T-helper 2 cell treated with Interferon-gamma antibody and Interleukin-4, amounts not matched to agents 5 μg/mL and 100 μg/mL, for 36 hours (primary cell): ENCODE data around the gene KLK1.

Source experiments
- DNase-seq: peaks from one replicate; pipeline ENCODE4 v3.0.0; 2021; ENCODE audit warnings: low spot score
- H3K27ac Mint-ChIP-seq: one replicate; pipeline ENCODE4 v1.8.0; 2021; ENCODE audit warnings: mild to moderate bottlenecking, mixed read lengths
- H3K27me3 Mint-ChIP-seq: one replicate; pipeline ENCODE4 v1.8.0; 2021; ENCODE audit warnings: low read depth, mixed read lengths
- H3K36me3 Mint-ChIP-seq: one replicate; pipeline ENCODE4 v1.8.0; 2021; ENCODE audit warnings: low read depth, mixed read lengths
- H3K4me1 Mint-ChIP-seq: one replicate; pipeline ENCODE4 v1.8.0; 2021; ENCODE audit warnings: low read depth, mixed read lengths
- H3K4me3 Mint-ChIP-seq: one replicate; pipeline ENCODE4 v1.8.0; 2022; ENCODE audit warnings: mild to moderate bottlenecking, moderate library complexity, mixed read lengths
- H3K9me3 Mint-ChIP-seq: one replicate; pipeline ENCODE4 v1.8.0; 2021; ENCODE audit warnings: mixed read lengths

KLK1 gene

GRCh38 chr19:50823389-50824042 lies at the start of gene KLK1:
Gene KLK1, minus strand, starts transcription at chr19:50823787. Its CDS starts 39 bp downstream, at chr19:50823748.
- peaks cover 26% of the 10 kb centered on the region for H3K27me3 Mint-ChIP-seq
- DNase-seq = no peak
- H3K4me1 Mint-ChIP-seq = peaks cover 17% of the 10 kb centered on the region
- no peaks in the 10 kb centered on the region for H3K9me3 Mint-ChIP-seq
- no peak within 1 kb of the TSS for H3K27ac Mint-ChIP-seq
- no peak within 1 kb of the TSS for H3K4me3 Mint-ChIP-seq
- no peaks in the 10 kb centered on the region for H3K36me3 Mint-ChIP-seq

GRCh38 chr19:50873056-50873455 lies 49.5 kb upstream of the KLK1 start, which contains the start of gene KLK2:
Gene KLK2, plus strand, starts transcription at chr19:50873439. Its CDS starts 35 bp downstream, at chr19:50873474.
- Mint-ChIP-seq H3K27me3 (peaks cover 16% of the 10 kb centered on the region), H3K9me3 (no peaks in the 10 kb centered on the region), H3K27ac (no peak within 1 kb of the TSS)

GRCh38 chr19:50870417-50871089 lies 47.0 kb upstream of the KLK1 start:
- H3K9me3 Mint-ChIP-seq = no peaks in the 10 kb centered on the region
- peaks cover 26% of the 10 kb centered on the region for H3K27me3 Mint-ChIP-seq
- H3K4me3 Mint-ChIP-seq = no peak overlapping the region
- no peak overlapping the region for H3K27ac Mint-ChIP-seq
- no peaks in the 10 kb centered on the region for H3K36me3 Mint-ChIP-seq
- H3K4me1 Mint-ChIP-seq = no peaks in the 10 kb centered on the region
- peak; percentile 5 for DNase-seq

More at GRCh38 chr19:50873056-50873455, 49.5 kb upstream of the KLK1 start, which contains the start of gene KLK2:
- Mint-ChIP-seq H3K36me3 (no peaks in the 10 kb centered on the region), H3K4me3 (no peak within 1 kb of the TSS), H3K4me1 (no peaks in the 10 kb centered on the region)
- DNase-seq = no peak

- Mint-ChIP-seq H3K4me1 (no peaks in the 10 kb centered on the region), H3K36me3 (no peaks in the 10 kb centered on the region), H3K9me3 (no peaks in the 10 kb centered on the region), H3K27ac (no peak overlapping the region), H3K4me3 (no peak overlapping the region), H3K27me3 (peaks cover 30% of the 10 kb centered on the region)
- no peak for DNase-seq
Measured at GRCh38 chr19:50869479-50869878, 45.9 kb upstream of the KLK1 start.

GRCh38 chr19:50861496-50862286 lies 38.1 kb upstream of the KLK1 start:
- no peak for DNase-seq
- H3K4me3 Mint-ChIP-seq = no peak overlapping the region
- H3K27ac Mint-ChIP-seq = no peak overlapping the region
- H3K36me3 Mint-ChIP-seq = no peaks in the 10 kb centered on the region
- H3K9me3 Mint-ChIP-seq = no peaks in the 10 kb centered on the region
- H3K27me3 Mint-ChIP-seq = peaks cover 19% of the 10 kb centered on the region
- no peaks in the 10 kb centered on the region for H3K4me1 Mint-ChIP-seq

GRCh38 chr19:50861010-50861409 lies 37.4 kb upstream of the KLK1 start:
- Mint-ChIP-seq H3K27ac (no peak overlapping the region), H3K4me3 (no peak overlapping the region), H3K36me3 (no peaks in the 10 kb centered on the region), H3K27me3 (peaks cover 14% of the 10 kb centered on the region), H3K9me3 (no peaks in the 10 kb centered on the region), H3K4me1 (no peaks in the 10 kb centered on the region)
- DNase-seq = no peak

- H3K36me3 Mint-ChIP-seq = no peaks in the 10 kb centered on the region
- no peaks in the 10 kb centered on the region for H3K9me3 Mint-ChIP-seq
- DNase-seq = no peak
- H3K4me1 Mint-ChIP-seq = no peaks in the 10 kb centered on the region
- H3K27me3 Mint-ChIP-seq = peaks cover 18% of the 10 kb centered on the region
- H3K27ac Mint-ChIP-seq = no peak overlapping the region
- H3K4me3 Mint-ChIP-seq = no peak overlapping the region
Measured at GRCh38 chr19:50859849-50860248, 36.3 kb upstream of the KLK1 start.

- Mint-ChIP-seq H3K27me3 (peaks cover 17% of the 10 kb centered on the region), H3K4me3 (no peak overlapping the region)
Measured at GRCh38 chr19:50858886-50859285, 35.3 kb upstream of the KLK1 start.

GRCh38 chr19:50857366-50857765 lies 33.8 kb upstream of the KLK1 start:
- no peak overlapping the region for H3K4me3 Mint-ChIP-seq
- H3K36me3 Mint-ChIP-seq = no peaks in the 10 kb centered on the region
- H3K27me3 Mint-ChIP-seq = peaks cover 17% of the 10 kb centered on the region
- no peaks in the 10 kb centered on the region for H3K9me3 Mint-ChIP-seq
- no peak overlapping the region for H3K27ac Mint-ChIP-seq
- H3K4me1 Mint-ChIP-seq = no peaks in the 10 kb centered on the region
- no peak for DNase-seq

More at GRCh38 chr19:50858886-50859285, 35.3 kb upstream of the KLK1 start:
- no peaks in the 10 kb centered on the region for H3K4me1 Mint-ChIP-seq
- no peak overlapping the region for H3K27ac Mint-ChIP-seq
- H3K9me3 Mint-ChIP-seq = no peaks in the 10 kb centered on the region
- no peaks in the 10 kb centered on the region for H3K36me3 Mint-ChIP-seq
- DNase-seq = no peak

- no peak for DNase-seq
- Mint-ChIP-seq H3K4me3 (no peak within 1 kb of the TSS), H3K36me3 (no peaks in the 10 kb centered on the region), H3K27ac (no peak within 1 kb of the TSS), H3K27me3 (peaks cover 15% of the 10 kb centered on the region), H3K9me3 (no peaks in the 10 kb centered on the region), H3K4me1 (no peaks in the 10 kb centered on the region)
Measured at GRCh38 chr19:50854636-50855410, 31.2 kb upstream of the KLK1 start, which contains the start of gene KLK3. Gene KLK3, plus strand, starts transcription at chr19:50854915. Its CDS starts 41 bp downstream, at chr19:50854956.

- DNase-seq = no peak
- Mint-ChIP-seq H3K36me3 (no peaks in the 10 kb centered on the region), H3K4me1 (no peaks in the 10 kb centered on the region), H3K9me3 (no peaks in the 10 kb centered on the region), H3K27me3 (peaks cover 8% of the 10 kb centered on the region), H3K4me3 (no peak overlapping the region), H3K27ac (no peak overlapping the region)
Measured at GRCh38 chr19:50851620-50852019, 28.0 kb upstream of the KLK1 start.

GRCh38 chr19:50850738-50851137 lies 27.2 kb upstream of the KLK1 start:
- no peak overlapping the region for H3K27ac Mint-ChIP-seq
- DNase-seq = no peak
- H3K9me3 Mint-ChIP-seq = no peaks in the 10 kb centered on the region
- no peaks in the 10 kb centered on the region for H3K36me3 Mint-ChIP-seq
- peaks cover 6% of the 10 kb centered on the region for H3K27me3 Mint-ChIP-seq
- no peak overlapping the region for H3K4me3 Mint-ChIP-seq
- no peaks in the 10 kb centered on the region for H3K4me1 Mint-ChIP-seq

- Mint-ChIP-seq H3K4me1 (no peaks in the 10 kb centered on the region), H3K9me3 (peaks cover 3% of the 10 kb centered on the region)
Measured at GRCh38 chr19:50844296-50844935, 20.8 kb upstream of the KLK1 start.

More at GRCh38 chr19:50844296-50844935, 20.8 kb upstream of the KLK1 start:
- DNase-seq = no peak
- no peak overlapping the region for H3K27ac Mint-ChIP-seq
- H3K27me3 Mint-ChIP-seq = peaks cover 4% of the 10 kb centered on the region
- H3K36me3 Mint-ChIP-seq = no peaks in the 10 kb centered on the region
- H3K4me3 Mint-ChIP-seq = no peak overlapping the region
